Neural cell (in vitro differentiated cells): ENCODE measurements around the gene DTX1. TPM values are rescaled to one million over a fixed set of nuclear protein-coding genes. Genes with fewer than 3 reads are reported as not detected.

ENCODE experiments used
- H2AFZ ChIP-seq: fragments of 200-600, 300-800 bp; sonication (generic), shearing (Covaris generic); 2 replicates; pipeline ENCODE4 v1.6.0; 2014; ENCODE audit warnings: low read depth, mild to moderate bottlenecking, antibody characterized with exemption, low read length, moderate library complexity
- H3F3A ChIP-seq: fragments of 200-600 bp; shearing (Covaris generic); 2 replicates; pipeline ENCODE4 v1.6.1; 2016; ENCODE audit warnings: mild to moderate bottlenecking, moderate library complexity, mixed read lengths, antibody characterized with exemption, low read length; ENCODE audit not compliant: insufficient read depth, poor library complexity, severe bottlenecking
- H3K27ac ChIP-seq: fragments of 200-600, 300-800 bp; sonication (generic), shearing (Covaris generic); 2 replicates; pipeline ENCODE4 v1.5.1; 2014; ENCODE audit warnings: mild to moderate bottlenecking, low read length, moderate library complexity
- H3K27me3 ChIP-seq: fragments of 300-800, 200-600 bp; sonication (generic), shearing (Covaris generic); 2 replicates; pipeline ENCODE4 v1.6.0; 2014; ENCODE audit warnings: mild to moderate bottlenecking, low read depth, low read length, moderate library complexity; ENCODE audit not compliant: insufficient read depth
- H3K36me3 ChIP-seq: fragments of 300-800, 200-600 bp; sonication (generic), shearing (Covaris generic); 2 replicates; pipeline ENCODE4 v1.5.1; 2014; ENCODE audit warnings: mild to moderate bottlenecking, antibody characterized with exemption, low read length, moderate library complexity; ENCODE audit not compliant: insufficient read depth
- H3K4me2 ChIP-seq: fragments of 300-800, 200-600 bp; sonication (generic), shearing (Covaris generic); 2 replicates; pipeline ENCODE4 v1.6.0; 2014; ENCODE audit warnings: mild to moderate bottlenecking, low read length
- H3K4me3 ChIP-seq: fragments of 300-800, 200-600 bp; sonication (generic), shearing (Covaris generic); 2 replicates; pipeline ENCODE4 v1.5.1; 2014; ENCODE audit warnings: mild to moderate bottlenecking, low read length, moderate library complexity
- H3K79me2 ChIP-seq: fragments of 200-600 bp; shearing (Covaris generic); replicated peaks from 2 replicates; pipeline ENCODE4 v1.6.0; 2014; ENCODE audit warnings: mild to moderate bottlenecking, low read length, moderate library complexity; ENCODE audit not compliant: insufficient read depth
- H3K9ac ChIP-seq: fragments of 300-800, 200-600 bp; sonication (generic), shearing (Covaris generic); 2 replicates; pipeline ENCODE4 v1.6.1; 2016; ENCODE audit warnings: mild to moderate bottlenecking, low read length, mixed read lengths
- H3K9me2 ChIP-seq: fragments of 200-600 bp; shearing (Covaris generic); 2 replicates; pipeline ENCODE4 v1.6.1; 2016; ENCODE audit warnings: mild to moderate bottlenecking, low read length, mixed read lengths; ENCODE audit not compliant: insufficient read depth
- H3K9me3 ChIP-seq: fragments of 200-600, 300-800 bp; sonication (generic), shearing (Covaris generic); 2 replicates; pipeline ENCODE4 v1.6.1; 2016; ENCODE audit warnings: mild to moderate bottlenecking, mixed run types, low read length, moderate library complexity, mixed read lengths
- H4K20me1 ChIP-seq: fragments of 200-600 bp; shearing (Covaris generic); 2 replicates; pipeline ENCODE4 v1.6.1; 2016; ENCODE audit warnings: mild to moderate bottlenecking, mixed run types; ENCODE audit not compliant: insufficient read depth
- EP300 ChIP-seq: fragments of 450-650 bp; conservative IDR thresholded peaks from 2 replicates; pipeline ENCODE4 v1.6.1; 2014; ENCODE audit warnings: antibody characterized with exemption, mild to moderate bottlenecking, moderate library complexity; ENCODE audit not compliant: poor library complexity, severe bottlenecking
- EZH2 ChIP-seq: fragments of 200-600, 300-800 bp; shearing (Covaris generic), sonication (generic); IDR thresholded peaks from 2 replicates; pipeline ENCODE4 v1.6.1; 2014; ENCODE audit warnings: antibody characterized with exemption, low read length, borderline replicate concordance, mild to moderate bottlenecking; ENCODE audit not compliant: insufficient read depth, poor library complexity, severe bottlenecking
- MXI1 ChIP-seq: fragments of 450-650 bp; conservative IDR thresholded peaks from 2 replicates; pipeline ENCODE4 v1.6.1; 2014; ENCODE audit warnings: antibody characterized with exemption, mild to moderate bottlenecking; ENCODE audit not compliant: poor library complexity, severe bottlenecking
- POLR2AphosphoS5 ChIP-seq: IDR thresholded peaks from 2 replicates; pipeline ENCODE4 v1.6.1; 2012
- RAD21 ChIP-seq: fragments of 450-650 bp; conservative IDR thresholded peaks from 2 replicates; pipeline ENCODE4 v1.6.1; 2014; ENCODE audit warnings: antibody characterized with exemption, mild to moderate bottlenecking, moderate library complexity
- SMC3 ChIP-seq: fragments of 450-650 bp; conservative IDR thresholded peaks from 2 replicates; pipeline ENCODE4 v1.6.1; 2014; ENCODE audit warnings: antibody characterized with exemption, mild to moderate bottlenecking, moderate library complexity; ENCODE audit not compliant: poor library complexity
- TAF1 ChIP-seq: IDR thresholded peaks from 2 replicates; pipeline ENCODE4 v1.6.1; 2012; ENCODE audit warnings: low read depth
- polyA plus RNA-seq: library from polyadenylated mRNA; depleted of rRNA; stranded (reverse); fragments of >200 nt; gene quantifications from 2 replicates; pipeline ENCODE4 v1.2.3, GENCODE V29; 2014
- TF ChIP-seq, protein P1 (sequence below): IDR thresholded peaks from 2 replicates; pipeline ENCODE4 v1.6.1; 2012; ENCODE audit warnings: borderline replicate concordance
- TF ChIP-seq, protein P2 (sequence below): fragments of 450-650 bp; IDR thresholded peaks from 2 replicates; pipeline ENCODE4 v1.5.1; 2014; ENCODE audit warnings: antibody characterized with exemption, mild to moderate bottlenecking, moderate library complexity; ENCODE audit not compliant: poor library complexity, severe bottlenecking

Gene DTX1
- polyA plus RNA-seq, 1 donor from 2014 or later, result 30.7 TPM

DNA sequence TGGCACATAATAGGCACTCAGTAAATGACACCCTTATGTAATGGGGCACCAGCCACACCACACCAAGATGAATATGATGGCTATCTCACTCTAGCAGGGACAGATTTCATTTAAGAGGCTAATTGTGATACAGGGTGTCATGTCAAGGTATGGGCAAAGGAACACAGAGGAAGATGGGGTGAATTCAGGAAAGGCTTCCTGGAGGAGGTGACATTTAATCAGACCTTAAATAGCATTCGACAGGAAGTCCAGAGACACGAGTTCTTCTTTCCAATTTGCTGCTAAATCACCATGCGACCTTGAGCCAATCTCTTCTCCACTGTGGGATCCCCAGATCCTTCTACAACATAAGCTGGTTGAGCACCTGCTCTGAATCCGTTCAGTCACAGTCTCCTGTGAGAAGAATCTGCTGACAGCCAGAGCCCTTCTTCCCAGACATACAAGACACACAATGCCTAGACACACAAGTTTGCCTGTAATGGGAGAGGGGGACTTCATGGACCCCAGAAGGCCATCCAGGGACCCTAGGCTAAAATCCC, 1.5 kb upstream of the DTX1 start:
- Histone ChIP-seq H3K9me2 (no peaks in the 10 kb centered on the region), H3K4me2 (no peak overlapping the region), H3K79me2 (peaks cover 20% of the 10 kb centered on the region), H3K9me3 (no peaks in the 10 kb centered on the region), H3K27me3 (no peaks in the 10 kb centered on the region), H2AFZ (no peak overlapping the region), H3K27ac (no peak overlapping the region), H3K4me3 (no peak overlapping the region), H3K9ac (no peak overlapping the region), H3K36me3 (no peaks in the 10 kb centered on the region), H3F3A (no peaks in the 10 kb centered on the region), H4K20me1 (no peaks in the 10 kb centered on the region)
- TF ChIP-seq EZH2, result no peak
- no peak for TF ChIP-seq POLR2AphosphoS5
- no peak for TF ChIP-seq TAF1
- TF ChIP-seq, protein P1, sequence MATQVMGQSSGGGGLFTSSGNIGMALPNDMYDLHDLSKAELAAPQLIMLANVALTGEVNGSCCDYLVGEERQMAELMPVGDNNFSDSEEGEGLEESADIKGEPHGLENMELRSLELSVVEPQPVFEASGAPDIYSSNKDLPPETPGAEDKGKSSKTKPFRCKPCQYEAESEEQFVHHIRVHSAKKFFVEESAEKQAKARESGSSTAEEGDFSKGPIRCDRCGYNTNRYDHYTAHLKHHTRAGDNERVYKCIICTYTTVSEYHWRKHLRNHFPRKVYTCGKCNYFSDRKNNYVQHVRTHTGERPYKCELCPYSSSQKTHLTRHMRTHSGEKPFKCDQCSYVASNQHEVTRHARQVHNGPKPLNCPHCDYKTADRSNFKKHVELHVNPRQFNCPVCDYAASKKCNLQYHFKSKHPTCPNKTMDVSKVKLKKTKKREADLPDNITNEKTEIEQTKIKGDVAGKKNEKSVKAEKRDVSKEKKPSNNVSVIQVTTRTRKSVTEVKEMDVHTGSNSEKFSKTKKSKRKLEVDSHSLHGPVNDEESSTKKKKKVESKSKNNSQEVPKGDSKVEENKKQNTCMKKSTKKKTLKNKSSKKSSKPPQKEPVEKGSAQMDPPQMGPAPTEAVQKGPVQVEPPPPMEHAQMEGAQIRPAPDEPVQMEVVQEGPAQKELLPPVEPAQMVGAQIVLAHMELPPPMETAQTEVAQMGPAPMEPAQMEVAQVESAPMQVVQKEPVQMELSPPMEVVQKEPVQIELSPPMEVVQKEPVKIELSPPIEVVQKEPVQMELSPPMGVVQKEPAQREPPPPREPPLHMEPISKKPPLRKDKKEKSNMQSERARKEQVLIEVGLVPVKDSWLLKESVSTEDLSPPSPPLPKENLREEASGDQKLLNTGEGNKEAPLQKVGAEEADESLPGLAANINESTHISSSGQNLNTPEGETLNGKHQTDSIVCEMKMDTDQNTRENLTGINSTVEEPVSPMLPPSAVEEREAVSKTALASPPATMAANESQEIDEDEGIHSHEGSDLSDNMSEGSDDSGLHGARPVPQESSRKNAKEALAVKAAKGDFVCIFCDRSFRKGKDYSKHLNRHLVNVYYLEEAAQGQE, result no peak
- TF ChIP-seq MXI1, result no peak
- no peak for TF ChIP-seq RAD21
- no peak for TF ChIP-seq EP300
- TF ChIP-seq, protein P2, sequence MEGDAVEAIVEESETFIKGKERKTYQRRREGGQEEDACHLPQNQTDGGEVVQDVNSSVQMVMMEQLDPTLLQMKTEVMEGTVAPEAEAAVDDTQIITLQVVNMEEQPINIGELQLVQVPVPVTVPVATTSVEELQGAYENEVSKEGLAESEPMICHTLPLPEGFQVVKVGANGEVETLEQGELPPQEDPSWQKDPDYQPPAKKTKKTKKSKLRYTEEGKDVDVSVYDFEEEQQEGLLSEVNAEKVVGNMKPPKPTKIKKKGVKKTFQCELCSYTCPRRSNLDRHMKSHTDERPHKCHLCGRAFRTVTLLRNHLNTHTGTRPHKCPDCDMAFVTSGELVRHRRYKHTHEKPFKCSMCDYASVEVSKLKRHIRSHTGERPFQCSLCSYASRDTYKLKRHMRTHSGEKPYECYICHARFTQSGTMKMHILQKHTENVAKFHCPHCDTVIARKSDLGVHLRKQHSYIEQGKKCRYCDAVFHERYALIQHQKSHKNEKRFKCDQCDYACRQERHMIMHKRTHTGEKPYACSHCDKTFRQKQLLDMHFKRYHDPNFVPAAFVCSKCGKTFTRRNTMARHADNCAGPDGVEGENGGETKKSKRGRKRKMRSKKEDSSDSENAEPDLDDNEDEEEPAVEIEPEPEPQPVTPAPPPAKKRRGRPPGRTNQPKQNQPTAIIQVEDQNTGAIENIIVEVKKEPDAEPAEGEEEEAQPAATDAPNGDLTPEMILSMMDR, result no peak
- no peak for TF ChIP-seq SMC3

DNA sequence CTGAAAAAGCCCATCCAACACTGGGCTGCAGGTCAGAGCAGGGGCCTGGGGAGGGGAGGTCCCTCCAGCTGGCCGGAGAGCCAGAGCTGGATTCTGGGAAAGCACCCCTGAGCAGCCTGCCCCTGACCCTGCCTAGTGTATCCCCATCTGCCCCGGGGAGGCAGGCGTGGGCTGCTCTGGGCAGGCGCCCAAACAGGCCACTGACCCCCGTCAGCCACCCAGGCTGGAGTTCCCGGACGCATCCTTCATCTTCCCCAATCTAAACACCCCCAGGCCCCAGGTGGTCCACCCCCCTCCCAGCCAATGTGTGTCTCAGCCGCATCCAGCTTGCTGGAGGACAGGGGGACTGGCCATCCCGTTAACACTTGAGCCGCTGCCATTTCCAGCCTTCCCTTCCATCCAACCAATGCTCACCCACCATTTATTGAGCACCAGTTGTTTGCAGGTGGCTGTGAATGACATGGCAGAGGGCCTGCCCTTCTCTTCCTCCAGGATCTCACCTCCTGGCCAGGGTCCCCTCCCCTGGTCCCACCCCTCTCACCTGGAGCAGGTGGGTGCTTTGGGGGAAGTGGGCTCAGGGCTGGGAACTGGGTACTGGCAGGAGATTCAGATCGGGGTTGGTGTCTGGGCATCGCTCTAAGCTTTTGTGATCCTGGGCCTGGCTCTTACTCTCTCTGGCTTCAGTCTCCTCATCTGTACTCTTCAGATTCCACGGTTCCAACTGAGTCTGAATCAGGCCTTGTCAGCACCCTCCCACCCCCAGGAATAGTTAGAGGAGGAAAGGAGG, 743 bp upstream of the DTX1 start:
- Histone ChIP-seq H3K27me3 (no peaks in the 10 kb centered on the region), H3F3A (no peaks in the 10 kb centered on the region), H4K20me1 (no peaks in the 10 kb centered on the region), H3K9me2 (no peaks in the 10 kb centered on the region), H3K36me3 (no peaks in the 10 kb centered on the region), H2AFZ (peak overlapping the region; percentile 91), H3K4me2 (peak overlapping the region; percentile 33), H3K27ac (peak overlapping the region; percentile 74), H3K9me3 (no peaks in the 10 kb centered on the region), H3K79me2 (peaks cover 23% of the 10 kb centered on the region), H3K4me3 (peak overlapping the region; percentile 81), H3K9ac (peak overlapping the region; percentile 93)
- TF ChIP-seq, protein P2, result no peak
- TF ChIP-seq TAF1 (no peak), RAD21 (no peak), SMC3 (no peak), EZH2 (no peak), POLR2AphosphoS5 (no peak), MXI1 (no peak), EP300 (no peak)
- TF ChIP-seq, protein P1, result no peak
